GM21825 (cell line): ENCODE measurements around the gene DLL1.

Experiments
- ATAC-seq: cut with Tn5 transposase; IDR thresholded peaks from one replicate; pipeline ENCODE4 v1.9.1; 2021; ENCODE audit warnings: mild to moderate bottlenecking, moderate library complexity; ENCODE audit not compliant: unreplicated experiment

Gene DLL1

GRCh38 chr6:170253226-170253909 is 37.5 kb downstream of the DLL1 start:
- no peak for ATAC-seq

GRCh38 chr6:170251776-170252571 is 38.9 kb downstream of the DLL1 start:
- no peak for ATAC-seq

GRCh38 chr6:170250981-170251775 is 39.7 kb downstream of the DLL1 start:
- ATAC-seq = no peak

- ATAC-seq = no peak
Observed at GRCh38 chr6:170250455-170250854, 40.4 kb downstream of the DLL1 start.

GRCh38 chr6:170249817-170250216 is 41.1 kb downstream of the DLL1 start:
- no peak for ATAC-seq

- ATAC-seq = no peak
Observed at GRCh38 chr6:170248861-170249600, 41.8 kb downstream of the DLL1 start.

GRCh38 chr6:170248111-170248805 is 42.6 kb downstream of the DLL1 start:
- ATAC-seq = no peak

GRCh38 chr6:170247178-170247701 is 43.6 kb downstream of the DLL1 start:
- no peak for ATAC-seq

- ATAC-seq = no peak
Observed at GRCh38 chr6:170245475-170245992, 45.3 kb downstream of the DLL1 start.

GRCh38 chr6:170244721-170245474 is 46.0 kb downstream of the DLL1 start:
- no peak for ATAC-seq

- no peak for ATAC-seq
Observed at GRCh38 chr6:170243791-170244291, 47.0 kb downstream of the DLL1 start.

- ATAC-seq = no peak
Observed at GRCh38 chr6:170243386-170243785, 47.5 kb downstream of the DLL1 start.

GRCh38 chr6:170238741-170239565 is 51.9 kb downstream of the DLL1 start:
- ATAC-seq = no peak

- no peak for ATAC-seq
Observed at GRCh38 chr6:170237999-170238740, 52.7 kb downstream of the DLL1 start.

- no peak for ATAC-seq
Observed at GRCh38 chr6:170236131-170236836, 54.6 kb downstream of the DLL1 start.

- ATAC-seq = no peak
Observed at GRCh38 chr6:170235391-170236125, 55.3 kb downstream of the DLL1 start.
